HEK293 (cell line): ENCODE results near the gene CCDC85B.

Experiments used
- EGR2 ChIP-seq: fragments of 450-650 bp; formaldehyde crosslinking; IDR thresholded peaks from 2 replicates; pipeline ENCODE4 v1.5.1; 2016; ENCODE audit warnings: low read depth, missing biosample characterization, missing genetic modification characterization
- GLIS1 ChIP-seq: fragments of 450-650 bp; formaldehyde crosslinking; IDR thresholded peaks from 2 replicates; pipeline ENCODE4 v1.5.1; 2016; ENCODE audit warnings: missing biosample characterization, missing genetic modification characterization
- GLIS2 ChIP-seq: fragments of 450-650 bp; formaldehyde crosslinking; IDR thresholded peaks from 2 replicates; pipeline ENCODE4 v1.5.1; 2016; ENCODE audit warnings: missing biosample characterization, missing genetic modification characterization
- HOXC10 ChIP-seq: sonication (generic); formaldehyde crosslinking; IDR thresholded peaks from 2 replicates; pipeline ENCODE4 v1.8.1; 2023; ENCODE audit warnings: mild to moderate bottlenecking, missing genetic modification reagents
- IKZF3 ChIP-seq: fragments of 450-650 bp; IDR thresholded peaks from 2 replicates; pipeline ENCODE4 v1.5.0; 2018; ENCODE audit warnings: missing biosample characterization, mild to moderate bottlenecking, missing genetic modification characterization, moderate library complexity
- INSM2 ChIP-seq: fragments of 450-650 bp; formaldehyde crosslinking; IDR thresholded peaks from 2 replicates; pipeline ENCODE4 v1.5.1; 2016; ENCODE audit warnings: missing biosample characterization, missing genetic modification characterization
- KLF10 ChIP-seq: fragments of 450-650 bp; IDR thresholded peaks from 2 replicates; pipeline ENCODE4 v1.5.1; 2018; ENCODE audit warnings: missing biosample characterization, mild to moderate bottlenecking, missing genetic modification characterization
- KLF16 ChIP-seq: fragments of 450-650 bp; formaldehyde crosslinking; IDR thresholded peaks from 2 replicates; pipeline ENCODE4 v1.5.1; 2017; ENCODE audit warnings: missing biosample characterization, missing genetic modification characterization
- KLF9 ChIP-seq: fragments of 450-650 bp; formaldehyde crosslinking; IDR thresholded peaks from 2 replicates; pipeline ENCODE4 v1.5.1; 2016; ENCODE audit warnings: missing biosample characterization, missing genetic modification characterization, low read depth
- MYNN ChIP-seq: fragments of 450-650 bp; formaldehyde crosslinking; IDR thresholded peaks from 2 replicates; pipeline ENCODE4 v1.5.1; 2016; ENCODE audit warnings: missing biosample characterization, missing genetic modification characterization, borderline replicate concordance
- PRDM10 ChIP-seq: fragments of 450-650 bp; formaldehyde crosslinking; IDR thresholded peaks from 2 replicates; pipeline ENCODE4 v1.5.1; 2016; ENCODE audit warnings: missing biosample characterization, missing genetic modification characterization
- SP7 ChIP-seq: fragments of 450-650 bp; formaldehyde crosslinking; IDR thresholded peaks from 2 replicates; pipeline ENCODE4 v1.5.1; 2016; ENCODE audit warnings: missing biosample characterization, missing genetic modification characterization
- TCF7L2 ChIP-seq: IDR thresholded peaks from 2 replicates; pipeline ENCODE4 v1.6.1; 2011; ENCODE audit warnings: low read depth, mild to moderate bottlenecking, inconsistent platforms, low read length, moderate library complexity, borderline replicate concordance
- YY2 ChIP-seq: fragments of 450-650 bp; formaldehyde crosslinking; IDR thresholded peaks from 2 replicates; pipeline ENCODE4 v1.5.1; 2016; ENCODE audit warnings: missing biosample characterization, missing genetic modification characterization
- ZBTB20 ChIP-seq: fragments of 450-650 bp; formaldehyde crosslinking; IDR thresholded peaks from 2 replicates; pipeline ENCODE4 v1.5.1; 2016; ENCODE audit warnings: missing biosample characterization, missing genetic modification characterization
- ZBTB6 ChIP-seq: fragments of 450-650 bp; formaldehyde crosslinking; IDR thresholded peaks from 2 replicates; pipeline ENCODE4 v1.5.1; 2017; ENCODE audit warnings: missing biosample characterization, missing genetic modification characterization
- ZBTB8A ChIP-seq: fragments of 450-650 bp; formaldehyde crosslinking; IDR thresholded peaks from 2 replicates; pipeline ENCODE4 v1.5.1; 2016; ENCODE audit warnings: missing biosample characterization, missing genetic modification characterization
- ZEB2 ChIP-seq: fragments of 450-650 bp; formaldehyde crosslinking; IDR thresholded peaks from 2 replicates; pipeline ENCODE4 v1.5.1; 2016; ENCODE audit warnings: missing biosample characterization, missing genetic modification characterization
- ZFP3 ChIP-seq: fragments of 450-650 bp; formaldehyde crosslinking; IDR thresholded peaks from 2 replicates; pipeline ENCODE4 v1.5.1; 2016; ENCODE audit warnings: low read depth, missing biosample characterization, missing genetic modification characterization
- ZIC2 ChIP-seq: fragments of 450-650 bp; formaldehyde crosslinking; IDR thresholded peaks from 2 replicates; pipeline ENCODE4 v1.5.1; 2016; ENCODE audit warnings: missing biosample characterization, missing genetic modification characterization
- ZNF10 ChIP-seq: fragments of 450-650 bp; formaldehyde crosslinking; IDR thresholded peaks from 2 replicates; pipeline ENCODE4 v1.5.1; 2017; ENCODE audit warnings: missing biosample characterization, missing genetic modification characterization
- ZNF140 ChIP-seq: fragments of 450-650 bp; formaldehyde crosslinking; IDR thresholded peaks from 2 replicates; pipeline ENCODE4 v1.5.1; 2016; ENCODE audit warnings: missing biosample characterization, missing genetic modification characterization
- ZNF155 ChIP-seq: fragments of 450-650 bp; formaldehyde crosslinking; IDR thresholded peaks from 2 replicates; pipeline ENCODE4 v1.5.1; 2016; ENCODE audit warnings: missing biosample characterization, missing genetic modification characterization
- ZNF341 ChIP-seq: fragments of 450-650 bp; formaldehyde crosslinking; IDR thresholded peaks from 2 replicates; pipeline ENCODE4; 2016; ENCODE audit warnings: low read depth, missing biosample characterization, missing genetic modification characterization
- ZNF350 ChIP-seq: fragments of 450-650 bp; formaldehyde crosslinking; IDR thresholded peaks from 2 replicates; pipeline ENCODE4 v1.5.0; 2017; ENCODE audit warnings: missing biosample characterization, mild to moderate bottlenecking, missing genetic modification characterization
- ZNF37A ChIP-seq: fragments of 450-650 bp; IDR thresholded peaks from 2 replicates; pipeline ENCODE4 v1.5.1; 2018; ENCODE audit warnings: missing biosample characterization, missing genetic modification characterization
- ZNF394 ChIP-seq: fragments of 450-650 bp; formaldehyde crosslinking; IDR thresholded peaks from 2 replicates; pipeline ENCODE4 v1.5.1; 2016; ENCODE audit warnings: missing biosample characterization, missing genetic modification characterization, mild to moderate bottlenecking, moderate library complexity, borderline replicate concordance
- ZNF488 ChIP-seq: fragments of 450-650 bp; formaldehyde crosslinking; IDR thresholded peaks from 2 replicates; pipeline ENCODE4 v1.5.1; 2016; ENCODE audit warnings: missing biosample characterization, missing genetic modification characterization
- ZNF529 ChIP-seq: fragments of 450-650 bp; formaldehyde crosslinking; IDR thresholded peaks from 2 replicates; pipeline ENCODE4 v1.5.1; 2017; ENCODE audit warnings: missing genetic modification characterization, missing biosample characterization; ENCODE audit not compliant: insufficient replicate concordance
- ZNF548 ChIP-seq: fragments of 450-650 bp; formaldehyde crosslinking; IDR thresholded peaks from 2 replicates; pipeline ENCODE4 v1.5.1; 2016; ENCODE audit warnings: missing biosample characterization, missing genetic modification characterization
- ZNF558 ChIP-seq: fragments of 450-650 bp; formaldehyde crosslinking; IDR thresholded peaks from 2 replicates; pipeline ENCODE4 v1.5.1; 2016; ENCODE audit warnings: missing biosample characterization, missing genetic modification characterization
- ZNF610 ChIP-seq: fragments of 450-650 bp; formaldehyde crosslinking; IDR thresholded peaks from 2 replicates; pipeline ENCODE4 v1.5.1; 2016; ENCODE audit warnings: missing biosample characterization, missing genetic modification characterization, borderline replicate concordance
- ZNF629 ChIP-seq: fragments of 450-650 bp; formaldehyde crosslinking; IDR thresholded peaks from 2 replicates; pipeline ENCODE4 v1.5.1; 2017; ENCODE audit warnings: missing biosample characterization, missing genetic modification characterization
- ZNF830 ChIP-seq: fragments of 450-650 bp; IDR thresholded peaks from 2 replicates; pipeline ENCODE4 v1.5.0; 2018; ENCODE audit warnings: missing biosample characterization, missing genetic modification characterization, low read depth, mild to moderate bottlenecking, moderate library complexity

Gene CCDC85B

GRCh38 chr11:65860278-65861164 lies 30.0 kb upstream of the CCDC85B start, which contains the start of gene MUS81 (continued):
- TF ChIP-seq ZNF529 (tag by site-specific recombination) (no peak), ZNF830 (tag by site-specific recombination) (no peak), ZIC2 (tag by site-specific recombination) (0 out of 2 replicates have a peak, but pooled peaks have one; percentile 4), ZBTB8A (peak; percentile 100), ZBTB20 (tag by site-specific recombination) (peak; percentile 88), ZFP3 (tag by site-specific recombination) (no peak), ZNF341 (no peak; the same call in 1 of the 2 replicates), IKZF3 (tag by site-specific recombination) (peak; percentile 94), EGR2 (peak; percentile 76), PRDM10 (tag by site-specific recombination) (peak; percentile 73; the same call in 1 of the 2 replicates), INSM2 (tag by site-specific recombination) (no peak), ZNF37A (tag by site-specific recombination) (no peak), GLIS2 (peak; percentile 74), KLF16 (peak; percentile 47; the same call in 1 of the 2 replicates), KLF9 (tag by site-specific recombination) (peak; percentile 47; the same call in 1 of the 2 replicates), ZNF10 (tag by site-specific recombination) (0 out of 2 replicates have a peak, but pooled peaks have one; percentile 28), YY2 (tag by site-specific recombination) (peak; percentile 63; the same call in 1 of the 2 replicates), ZNF548 (tag by site-specific recombination) (no peak), MYNN (tag by site-specific recombination) (no peak), ZNF610 (tag by site-specific recombination) (no peak), ZNF488 (tag by site-specific recombination) (no peak), KLF10 (peak; percentile 99), GLIS1 (tag by site-specific recombination) (peak; percentile 43), ZBTB6 (tag by site-specific recombination) (peak; percentile 80), ZNF629 (peak; percentile 76), ZEB2 (tag by site-specific recombination) (peak; percentile 81), ZNF350 (tag by site-specific recombination) (no peak), SP7 (peak; percentile 29; the same call in 1 of the 2 replicates), ZNF394 (tag by site-specific recombination) (peak; percentile 64; the same call in 1 of the 2 replicates), ZNF558 (tag by site-specific recombination) (peak; percentile 58; the same call in 1 of the 2 replicates), ZNF140 (tag by site-specific recombination) (no peak), HOXC10 (CRISPR knock-in tag) (no peak), ZNF155 (tag by site-specific recombination) (no peak), TCF7L2 (no peak)
